PFSK-1 (cell line): ENCODE measurements around the gene TAGAP.

Source experiments
- FOXP2 ChIP-seq: optimal IDR thresholded peaks from 2 replicates; pipeline ENCODE3; 2011; ENCODE audit warnings: borderline replicate concordance, control low read depth, inconsistent platforms; ENCODE audit not compliant: insufficient read depth; ENCODE audit errors: extremely low read length, extremely low read depth
- POLR2AphosphoS5 ChIP-seq: IDR thresholded peaks from 2 replicates; pipeline ENCODE4 v1.6.1; 2012; ENCODE audit warnings: low read depth, mild to moderate bottlenecking, control low read depth, low read length, moderate library complexity
- REST ChIP-seq, 2 experiments: IDR thresholded peaks; 2 replicates each; pipeline versions ENCODE4 v1.6.1 to v1.8.0; 2011 to 2012; ENCODE audit warnings: low read depth in 2 of 2, low read length in 2 of 2, control low read depth in 1 of 2, inconsistent platforms in 1 of 2, mild to moderate bottlenecking in 1 of 2, moderate library complexity in 1 of 2; ENCODE audit not compliant: insufficient read depth in 1 of 2
- SIN3A ChIP-seq: IDR thresholded peaks from 2 replicates; pipeline ENCODE4 v1.6.1; 2012; ENCODE audit warnings: mild to moderate bottlenecking, low read length, moderate library complexity, borderline replicate concordance; ENCODE audit not compliant: insufficient read depth
- TAF1 ChIP-seq: IDR thresholded peaks from 2 replicates; pipeline ENCODE4 v1.6.1; 2012; ENCODE audit warnings: low read length, control low read depth, borderline replicate concordance; ENCODE audit not compliant: insufficient read depth

Gene TAGAP

DNA sequence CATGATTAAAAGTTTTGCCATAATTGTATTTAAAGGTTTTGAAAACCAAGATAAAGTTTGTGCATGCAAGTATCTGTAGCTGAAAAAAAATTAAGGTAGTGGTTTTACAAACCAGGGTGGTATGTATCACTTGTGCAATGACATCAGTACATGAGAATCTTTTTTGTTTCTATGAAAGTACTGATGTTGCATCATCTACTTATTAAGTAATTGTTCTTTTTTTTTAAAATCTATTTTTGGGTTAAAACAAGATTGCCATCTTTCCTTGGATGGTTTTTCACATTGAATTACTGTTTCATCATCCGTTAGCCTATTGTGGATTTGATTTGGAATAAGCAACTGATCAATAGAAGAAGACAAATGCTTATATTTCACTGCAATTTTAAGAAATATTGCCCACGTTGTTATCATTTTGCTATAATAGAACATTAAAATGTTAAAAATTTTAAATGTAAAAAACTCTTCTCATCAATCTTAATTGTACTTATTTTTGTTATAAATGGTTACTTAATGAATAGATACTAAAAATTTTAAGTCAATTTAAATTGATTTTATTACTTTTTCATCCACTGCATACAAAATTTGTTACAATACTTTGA lies 39.8 kb upstream of the TAGAP start:
- TF ChIP-seq FOXP2 (no peak), REST (IDR thresholded peaks at IDR 0.05; ENCODE audit: insufficient read depth in 1 of 2, low read depth in 2 of 2, low read length in 2 of 2) (no peak), POLR2AphosphoS5 (no peak), TAF1 (no peak), SIN3A (no peak)

GRCh38 chr6:159083146-159083545 lies 38.4 kb upstream of the TAGAP start:
- no peak for TF ChIP-seq FOXP2
- TF ChIP-seq SIN3A = no peak
- TF ChIP-seq REST (IDR thresholded peaks at IDR 0.05; ENCODE audit: insufficient read depth in 1 of 2, low read depth in 2 of 2, low read length in 2 of 2) = no peak
- no peak for TF ChIP-seq TAF1

GRCh38 chr6:159082039-159082815 lies 37.4 kb upstream of the TAGAP start:
- TF ChIP-seq TAF1 (no peak), FOXP2 (no peak), POLR2AphosphoS5 (no peak)

- TF ChIP-seq FOXP2 = no peak
These were observed 35.6 kb upstream of the TAGAP start for GRCh38 chr6:159080217-159080976.

DNA sequence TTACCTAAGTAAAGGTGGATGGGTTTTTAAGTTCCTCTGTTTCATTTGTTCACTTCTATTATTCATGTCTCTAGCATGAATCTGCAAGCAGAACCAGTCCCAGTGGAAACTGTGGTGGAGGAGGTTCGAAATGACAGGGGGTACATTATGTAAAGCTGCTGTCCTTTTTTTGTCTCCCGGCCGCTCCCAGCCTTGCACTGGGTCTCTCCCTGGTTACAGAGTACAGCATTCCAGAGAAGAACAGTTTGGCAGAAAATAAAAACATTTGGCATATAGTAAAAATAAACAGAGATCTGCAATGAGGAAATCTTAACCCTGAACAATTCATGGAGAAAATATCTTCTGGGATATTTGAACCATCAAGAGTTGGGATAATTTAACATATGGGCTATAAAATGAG lies 34.6 kb upstream of the TAGAP start:
- TF ChIP-seq FOXP2 = no peak
- no peak for TF ChIP-seq POLR2AphosphoS5
- no peak for TF ChIP-seq REST (IDR thresholded peaks at IDR 0.05; ENCODE audit: insufficient read depth in 1 of 2, low read depth in 2 of 2, low read length in 2 of 2)
- no peak for TF ChIP-seq SIN3A
- TF ChIP-seq TAF1 = no peak

DNA sequence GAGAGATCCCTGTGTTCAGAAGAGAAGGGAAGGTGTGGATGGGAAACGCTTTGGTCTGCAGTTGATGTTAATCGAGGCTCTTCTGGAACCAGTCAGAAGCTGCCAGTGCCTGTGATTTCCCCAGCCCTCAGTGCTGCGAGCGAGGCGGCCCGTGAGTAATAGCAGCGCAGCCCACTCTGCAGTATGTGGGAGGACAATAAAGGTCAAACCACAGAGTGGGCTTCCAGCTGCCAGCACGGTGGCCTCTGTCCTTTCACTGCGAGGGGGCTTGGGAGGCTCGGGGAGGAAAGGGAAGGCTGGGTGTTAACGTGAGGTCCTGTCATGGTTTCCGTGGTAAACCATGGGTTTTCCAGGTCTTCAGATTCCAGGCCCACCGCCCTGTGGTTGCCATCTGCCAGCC lies 32.3 kb upstream of the TAGAP start:
- TF ChIP-seq SIN3A = no peak
- TF ChIP-seq TAF1 = no peak
- no peak for TF ChIP-seq POLR2AphosphoS5
- TF ChIP-seq FOXP2 = no peak
